Measurements from ENCODE around the gene SLC47A2.

SLC47A2 gene

GRCh38 chr17:19747159-19747719, 30.9 kb upstream of the SLC47A2 start:
- DNase-seq = no peak

GRCh38 chr17:19746517-19746916, 30.1 kb upstream of the SLC47A2 start:
- no peak for DNase-seq

- DNase-seq = peak; percentile 47
These were observed 28.8 kb upstream of the SLC47A2 start for GRCh38 chr17:19744922-19745757.

- DNase-seq = no peak
These were observed 28.1 kb upstream of the SLC47A2 start for GRCh38 chr17:19744492-19744891.

- DNase-seq = no peak
These were observed 27.0 kb upstream of the SLC47A2 start for GRCh38 chr17:19743101-19744100.

- DNase-seq = no peak
These were observed 26.1 kb upstream of the SLC47A2 start for GRCh38 chr17:19742495-19742894.

- no peak for DNase-seq
These were observed 25.6 kb upstream of the SLC47A2 start for GRCh38 chr17:19741832-19742457.

GRCh38 chr17:19740933-19741332, 24.5 kb upstream of the SLC47A2 start:
- no peak for DNase-seq

- DNase-seq = no peak
These were observed 23.1 kb upstream of the SLC47A2 start for GRCh38 chr17:19739241-19740201.

- no peak for DNase-seq
These were observed 22.4 kb upstream of the SLC47A2 start for GRCh38 chr17:19738757-19739156.

GRCh38 chr17:19738073-19738449, 21.7 kb upstream of the SLC47A2 start:
- DNase-seq = no peak

GRCh38 chr17:19737305-19738072, 21.1 kb upstream of the SLC47A2 start:
- no peak for DNase-seq

- no peak for DNase-seq
These were observed 19.7 kb upstream of the SLC47A2 start for GRCh38 chr17:19736071-19736470.

GRCh38 chr17:19733953-19734526, 17.7 kb upstream of the SLC47A2 start:
- DNase-seq = no peak

GRCh38 chr17:19731626-19732025, 15.2 kb upstream of the SLC47A2 start:
- DNase-seq = no peak

- no peak for DNase-seq
These were observed 14.5 kb upstream of the SLC47A2 start for GRCh38 chr17:19730843-19731242.

GRCh38 chr17:19729900-19730299, 13.5 kb upstream of the SLC47A2 start:
- no peak for DNase-seq

- peak; percentile 70 for DNase-seq
These were observed 11.7 kb upstream of the SLC47A2 start for GRCh38 chr17:19728084-19728495.

- DNase-seq = peak; percentile 0
These were observed 11.2 kb upstream of the SLC47A2 start for GRCh38 chr17:19727501-19728078.

All from DMS153 (cell line).